SK-N-SH treated with all-trans-retinoic acid at 6 μM for 48 hours (cell line): Measurements from ENCODE around the gene IMPA2.

Experiments
- ATAC-seq: fragments of 200-7000 bp; cut with Tn5 transposase; 3 replicates; pipeline ENCODE4 v1.9.1; 2020; ENCODE audit warnings: mild to moderate bottlenecking, moderate library complexity
- ARNTL ChIP-seq: fragments of 450-650 bp; formaldehyde crosslinking; IDR thresholded peaks from 2 replicates; pipeline ENCODE4 v1.5.0; 2020; ENCODE audit warnings: low read depth, mild to moderate bottlenecking, moderate library complexity, borderline replicate concordance
- CSDC2 ChIP-seq: fragments of 250-450 bp; sonication (Bioruptor Pico); IDR thresholded peaks from 2 replicates; pipeline ENCODE4 v1.5.0; 2020; ENCODE audit warnings: mild to moderate bottlenecking, moderate library complexity
- ESRRG ChIP-seq: fragments of 250-450 bp; sonication (Bioruptor Pico); IDR thresholded peaks from 2 replicates; pipeline ENCODE4 v1.6.1; 2021; ENCODE audit warnings: mild to moderate bottlenecking
- GLIS3 ChIP-seq: fragments of 250-450 bp; sonication (Bioruptor Pico); IDR thresholded peaks from 2 replicates; pipeline ENCODE4 v1.5.0; 2020; ENCODE audit warnings: mild to moderate bottlenecking, moderate library complexity
- ISL1 ChIP-seq: fragments of 250-450 bp; sonication (Bioruptor Pico); IDR thresholded peaks from 2 replicates; pipeline ENCODE4 v2.1.2; 2022; ENCODE audit warnings: mild to moderate bottlenecking, moderate library complexity
- OSR1 ChIP-seq: fragments of 250-450 bp; sonication (Bioruptor Pico); IDR thresholded peaks from 2 replicates; pipeline ENCODE4 v1.8.0; 2022; ENCODE audit warnings: moderate library complexity, mild to moderate bottlenecking, inconsistent platforms
- PPARA ChIP-seq: fragments of 250-450 bp; sonication (Bioruptor Pico); IDR thresholded peaks from 2 replicates; pipeline ENCODE4 v1.5.0; 2020; ENCODE audit warnings: mild to moderate bottlenecking, borderline replicate concordance
- RARB ChIP-seq: fragments of 250-450 bp; sonication (Bioruptor Pico); IDR thresholded peaks from 2 replicates; pipeline ENCODE4 v1.8.0; 2021; ENCODE audit warnings: mild to moderate bottlenecking, moderate library complexity
- SNAI2 ChIP-seq: fragments of 250-450 bp; sonication (Bioruptor Pico); IDR thresholded peaks from 2 replicates; pipeline ENCODE4 v1.5.0; 2020; ENCODE audit warnings: mild to moderate bottlenecking, moderate library complexity
- TCF4 ChIP-seq: fragments of 250-450 bp; sonication (Bioruptor Pico); IDR thresholded peaks from 2 replicates; pipeline ENCODE4 v1.8.0; 2021; ENCODE audit warnings: mild to moderate bottlenecking, moderate library complexity, borderline replicate concordance
- TOX ChIP-seq: fragments of 250-450 bp; sonication (Bioruptor Pico); IDR thresholded peaks from 2 replicates; pipeline ENCODE4 v1.8.0; 2021; ENCODE audit warnings: mild to moderate bottlenecking, moderate library complexity, borderline replicate concordance
- ZFP3 ChIP-seq: fragments of 250-450 bp; sonication (Bioruptor Pico); IDR thresholded peaks from 2 replicates; pipeline ENCODE4 v1.5.0; 2020; ENCODE audit warnings: mild to moderate bottlenecking, moderate library complexity
- ZFP30 ChIP-seq: fragments of 450-650 bp; formaldehyde crosslinking; IDR thresholded peaks from 2 replicates; pipeline ENCODE4 v1.5.0; 2022; ENCODE audit warnings: mild to moderate bottlenecking, moderate library complexity
- ZNF565 ChIP-seq: fragments of 450-650 bp; formaldehyde crosslinking; conservative IDR thresholded peaks from 2 replicates; pipeline ENCODE4 v1.5.0; 2020; ENCODE audit warnings: low read depth, mild to moderate bottlenecking, moderate library complexity
- ZNF70 ChIP-seq: fragments of 450-650 bp; formaldehyde crosslinking; IDR thresholded peaks from 2 replicates; pipeline ENCODE4 v1.5.0; 2020; ENCODE audit warnings: mild to moderate bottlenecking, moderate library complexity
- TF ChIP-seq, protein P1 (sequence below): fragments of 250-450 bp; sonication (Bioruptor Pico); IDR thresholded peaks from 2 replicates; pipeline ENCODE4 v1.8.0; 2021; ENCODE audit warnings: low read depth, mild to moderate bottlenecking, moderate library complexity, borderline replicate concordance
- TF ChIP-seq, protein P2 (sequence below): fragments of 250-450 bp; sonication (Bioruptor Pico); IDR thresholded peaks from 2 replicates; pipeline ENCODE4 v1.5.1; 2021; ENCODE audit warnings: mild to moderate bottlenecking, moderate library complexity
- TF ChIP-seq, protein P3 (sequence below): fragments of 250-450 bp; sonication (Bioruptor Pico); IDR thresholded peaks from 2 replicates; pipeline ENCODE4 v1.5.1; 2020; ENCODE audit warnings: low read depth, mild to moderate bottlenecking, moderate library complexity
- TF ChIP-seq, protein P4 (sequence below): fragments of 250-450 bp; sonication (Bioruptor Pico); IDR thresholded peaks from 2 replicates; pipeline ENCODE4 v1.8.0; 2020; ENCODE audit warnings: mild to moderate bottlenecking, moderate library complexity, borderline replicate concordance
- TF ChIP-seq, protein P5 (sequence below): fragments of 250-450 bp; sonication (Bioruptor Pico); IDR thresholded peaks from 2 replicates; pipeline ENCODE4 v1.5.0; 2020; ENCODE audit warnings: mild to moderate bottlenecking, moderate library complexity

Gene IMPA2

DNA sequence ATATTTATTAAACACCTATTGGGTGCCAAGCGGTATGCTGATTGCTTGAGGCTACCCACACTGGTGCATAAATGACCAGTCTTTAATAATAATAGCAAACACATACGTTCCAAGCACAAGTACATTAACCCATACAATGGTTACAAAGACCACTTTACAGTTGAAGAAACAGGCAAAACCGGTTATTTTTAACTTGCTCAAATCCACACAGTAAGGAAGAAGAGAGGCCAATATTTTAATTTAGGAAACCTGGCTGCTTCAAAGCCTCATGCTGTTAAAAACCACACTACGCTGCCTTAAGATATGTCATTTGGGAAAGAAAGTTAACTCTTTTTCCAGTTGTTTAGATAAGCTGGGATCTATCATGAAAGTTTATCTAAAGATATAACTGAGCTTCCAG is 2.4 kb upstream of the IMPA2 start:
- ATAC-seq = no peak
- TF ChIP-seq GLIS3 (CRISPR knock-in tag) (no peak), ISL1 (CRISPR knock-in tag) (no peak), CSDC2 (no peak), TCF4 (no peak), ESRRG (CRISPR knock-in tag) (no peak), OSR1 (CRISPR knock-in tag) (no peak), SNAI2 (no peak), ZFP30 (no peak), ARNTL (CRISPR knock-in tag) (no peak), ZNF70 (CRISPR knock-in tag) (no peak), PPARA (no peak), RARB (CRISPR knock-in tag) (no peak), ZFP3 (no peak)
- TF ChIP-seq, protein P1, sequence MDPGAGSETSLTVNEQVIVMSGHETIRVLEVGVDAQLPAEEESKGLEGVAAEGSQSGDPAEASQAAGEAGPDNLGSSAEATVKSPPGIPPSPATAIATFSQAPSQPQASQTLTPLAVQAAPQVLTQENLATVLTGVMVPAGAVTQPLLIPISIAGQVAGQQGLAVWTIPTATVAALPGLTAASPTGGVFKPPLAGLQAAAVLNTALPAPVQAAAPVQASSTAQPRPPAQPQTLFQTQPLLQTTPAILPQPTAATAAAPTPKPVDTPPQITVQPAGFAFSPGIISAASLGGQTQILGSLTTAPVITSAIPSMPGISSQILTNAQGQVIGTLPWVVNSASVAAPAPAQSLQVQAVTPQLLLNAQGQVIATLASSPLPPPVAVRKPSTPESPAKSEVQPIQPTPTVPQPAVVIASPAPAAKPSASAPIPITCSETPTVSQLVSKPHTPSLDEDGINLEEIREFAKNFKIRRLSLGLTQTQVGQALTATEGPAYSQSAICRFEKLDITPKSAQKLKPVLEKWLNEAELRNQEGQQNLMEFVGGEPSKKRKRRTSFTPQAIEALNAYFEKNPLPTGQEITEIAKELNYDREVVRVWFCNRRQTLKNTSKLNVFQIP (CRISPR knock-in tag) = no peak
- TF ChIP-seq, protein P2, sequence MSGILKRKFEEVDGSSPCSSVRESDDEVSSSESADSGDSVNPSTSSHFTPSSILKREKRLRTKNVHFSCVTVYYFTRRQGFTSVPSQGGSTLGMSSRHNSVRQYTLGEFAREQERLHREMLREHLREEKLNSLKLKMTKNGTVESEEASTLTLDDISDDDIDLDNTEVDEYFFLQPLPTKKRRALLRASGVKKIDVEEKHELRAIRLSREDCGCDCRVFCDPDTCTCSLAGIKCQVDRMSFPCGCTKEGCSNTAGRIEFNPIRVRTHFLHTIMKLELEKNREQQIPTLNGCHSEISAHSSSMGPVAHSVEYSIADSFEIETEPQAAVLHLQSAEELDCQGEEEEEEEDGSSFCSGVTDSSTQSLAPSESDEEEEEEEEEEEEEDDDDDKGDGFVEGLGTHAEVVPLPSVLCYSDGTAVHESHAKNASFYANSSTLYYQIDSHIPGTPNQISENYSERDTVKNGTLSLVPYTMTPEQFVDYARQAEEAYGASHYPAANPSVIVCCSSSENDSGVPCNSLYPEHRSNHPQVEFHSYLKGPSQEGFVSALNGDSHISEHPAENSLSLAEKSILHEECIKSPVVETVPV (CRISPR knock-in tag) = no peak
- TF ChIP-seq, protein P3, sequence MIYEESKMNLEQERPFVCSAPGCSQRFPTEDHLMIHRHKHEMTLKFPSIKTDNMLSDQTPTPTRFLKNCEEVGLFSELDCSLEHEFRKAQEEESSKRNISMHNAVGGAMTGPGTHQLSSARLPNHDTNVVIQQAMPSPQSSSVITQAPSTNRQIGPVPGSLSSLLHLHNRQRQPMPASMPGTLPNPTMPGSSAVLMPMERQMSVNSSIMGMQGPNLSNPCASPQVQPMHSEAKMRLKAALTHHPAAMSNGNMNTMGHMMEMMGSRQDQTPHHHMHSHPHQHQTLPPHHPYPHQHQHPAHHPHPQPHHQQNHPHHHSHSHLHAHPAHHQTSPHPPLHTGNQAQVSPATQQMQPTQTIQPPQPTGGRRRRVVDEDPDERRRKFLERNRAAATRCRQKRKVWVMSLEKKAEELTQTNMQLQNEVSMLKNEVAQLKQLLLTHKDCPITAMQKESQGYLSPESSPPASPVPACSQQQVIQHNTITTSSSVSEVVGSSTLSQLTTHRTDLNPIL (CRISPR knock-in tag) = no peak
- TF ChIP-seq, protein P4, sequence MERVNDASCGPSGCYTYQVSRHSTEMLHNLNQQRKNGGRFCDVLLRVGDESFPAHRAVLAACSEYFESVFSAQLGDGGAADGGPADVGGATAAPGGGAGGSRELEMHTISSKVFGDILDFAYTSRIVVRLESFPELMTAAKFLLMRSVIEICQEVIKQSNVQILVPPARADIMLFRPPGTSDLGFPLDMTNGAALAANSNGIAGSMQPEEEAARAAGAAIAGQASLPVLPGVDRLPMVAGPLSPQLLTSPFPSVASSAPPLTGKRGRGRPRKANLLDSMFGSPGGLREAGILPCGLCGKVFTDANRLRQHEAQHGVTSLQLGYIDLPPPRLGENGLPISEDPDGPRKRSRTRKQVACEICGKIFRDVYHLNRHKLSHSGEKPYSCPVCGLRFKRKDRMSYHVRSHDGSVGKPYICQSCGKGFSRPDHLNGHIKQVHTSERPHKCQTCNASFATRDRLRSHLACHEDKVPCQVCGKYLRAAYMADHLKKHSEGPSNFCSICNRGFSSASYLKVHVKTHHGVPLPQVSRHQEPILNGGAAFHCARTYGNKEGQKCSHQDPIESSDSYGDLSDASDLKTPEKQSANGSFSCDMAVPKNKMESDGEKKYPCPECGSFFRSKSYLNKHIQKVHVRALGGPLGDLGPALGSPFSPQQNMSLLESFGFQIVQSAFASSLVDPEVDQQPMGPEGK (CRISPR knock-in tag) = no peak

DNA sequence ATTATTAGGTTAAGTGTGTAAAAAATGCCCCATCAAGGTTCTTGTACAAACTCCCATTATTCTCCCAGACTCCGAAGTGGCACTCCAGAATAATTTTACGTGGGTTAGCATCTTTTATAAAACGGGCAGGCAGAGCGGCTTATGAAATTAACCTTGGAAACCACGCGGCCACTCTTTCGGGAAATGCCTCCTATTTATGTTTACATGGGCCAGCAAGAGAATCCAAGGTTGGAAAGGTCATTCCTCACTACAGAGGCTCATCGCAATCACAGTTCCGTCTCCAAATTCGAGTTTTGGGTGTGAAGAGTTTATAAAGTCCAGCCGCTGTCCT is 1.2 kb upstream of the IMPA2 start:
- ATAC-seq = no peak
- TF ChIP-seq, protein P2 (CRISPR knock-in tag) = no peak
- TF ChIP-seq, protein P1 (CRISPR knock-in tag) = no peak
- TF ChIP-seq ESRRG (CRISPR knock-in tag) (no peak), TOX (CRISPR knock-in tag) (no peak), ZNF565 (no peak), ZFP3 (no peak), SNAI2 (no peak), PPARA (no peak), CSDC2 (no peak)
- TF ChIP-seq, protein P5, sequence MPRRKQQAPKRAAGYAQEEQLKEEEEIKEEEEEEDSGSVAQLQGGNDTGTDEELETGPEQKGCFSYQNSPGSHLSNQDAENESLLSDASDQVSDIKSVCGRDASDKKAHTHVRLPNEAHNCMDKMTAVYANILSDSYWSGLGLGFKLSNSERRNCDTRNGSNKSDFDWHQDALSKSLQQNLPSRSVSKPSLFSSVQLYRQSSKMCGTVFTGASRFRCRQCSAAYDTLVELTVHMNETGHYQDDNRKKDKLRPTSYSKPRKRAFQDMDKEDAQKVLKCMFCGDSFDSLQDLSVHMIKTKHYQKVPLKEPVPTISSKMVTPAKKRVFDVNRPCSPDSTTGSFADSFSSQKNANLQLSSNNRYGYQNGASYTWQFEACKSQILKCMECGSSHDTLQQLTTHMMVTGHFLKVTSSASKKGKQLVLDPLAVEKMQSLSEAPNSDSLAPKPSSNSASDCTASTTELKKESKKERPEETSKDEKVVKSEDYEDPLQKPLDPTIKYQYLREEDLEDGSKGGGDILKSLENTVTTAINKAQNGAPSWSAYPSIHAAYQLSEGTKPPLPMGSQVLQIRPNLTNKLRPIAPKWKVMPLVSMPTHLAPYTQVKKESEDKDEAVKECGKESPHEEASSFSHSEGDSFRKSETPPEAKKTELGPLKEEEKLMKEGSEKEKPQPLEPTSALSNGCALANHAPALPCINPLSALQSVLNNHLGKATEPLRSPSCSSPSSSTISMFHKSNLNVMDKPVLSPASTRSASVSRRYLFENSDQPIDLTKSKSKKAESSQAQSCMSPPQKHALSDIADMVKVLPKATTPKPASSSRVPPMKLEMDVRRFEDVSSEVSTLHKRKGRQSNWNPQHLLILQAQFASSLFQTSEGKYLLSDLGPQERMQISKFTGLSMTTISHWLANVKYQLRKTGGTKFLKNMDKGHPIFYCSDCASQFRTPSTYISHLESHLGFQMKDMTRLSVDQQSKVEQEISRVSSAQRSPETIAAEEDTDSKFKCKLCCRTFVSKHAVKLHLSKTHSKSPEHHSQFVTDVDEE (CRISPR knock-in tag) = no peak
